DMS53 treated with DMSO at 0.1 percent for 48 hours (cell line): Measurements from ENCODE around the gene ITGB3.

Experiments
- DNase-seq: peaks from one replicate; lab custom pipeline; 2025; ENCODE audit not compliant: unreplicated experiment; lab: John Stamatoyannopoulos, UW

ITGB3 gene

DNA sequence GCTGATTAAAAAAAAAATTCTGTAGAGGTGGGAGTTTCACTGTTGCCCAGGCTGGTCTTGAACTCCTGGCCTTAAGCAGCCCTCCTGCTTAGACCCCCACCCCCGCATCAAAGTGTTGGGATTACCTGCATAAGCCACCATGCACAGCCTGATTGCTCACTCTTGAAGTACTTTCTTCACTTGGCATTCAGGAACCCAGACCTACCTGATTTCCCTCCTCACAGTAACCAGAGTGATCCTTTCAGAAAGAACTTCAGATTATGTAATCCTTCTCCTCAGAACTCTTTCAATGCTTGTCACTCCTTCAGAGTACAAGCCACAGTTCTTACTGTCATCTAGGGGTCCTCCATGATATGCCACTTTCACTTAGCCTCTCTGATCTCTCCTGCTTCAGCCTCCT, 71.5 kb downstream of the ITGB3 start:
- no peak for DNase-seq

GRCh38 chr17:47330548-47330947, 76.9 kb downstream of the ITGB3 start:
- no peak for DNase-seq

DNA sequence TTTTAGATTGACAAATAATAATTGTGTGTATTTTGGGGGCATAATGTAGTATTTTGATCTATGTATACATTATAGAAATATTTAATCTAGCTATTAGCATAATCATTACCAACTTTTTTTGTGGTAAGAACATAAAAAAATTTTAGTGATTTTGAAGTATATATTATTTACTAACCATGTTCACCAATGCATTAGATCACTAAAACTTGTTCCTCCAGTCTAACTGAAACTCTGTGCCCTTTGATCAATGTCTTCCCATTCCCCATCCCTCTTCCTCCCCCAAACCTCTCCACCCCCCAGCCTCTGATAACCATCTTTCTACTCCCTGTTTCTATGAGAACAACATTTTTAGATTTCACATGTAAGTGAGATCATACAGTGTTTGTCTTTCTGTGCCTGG, 78.7 kb downstream of the ITGB3 start:
- no peak for DNase-seq

- DNase-seq = no peak
These were observed 81.7 kb downstream of the ITGB3 start for GRCh38 chr17:47335101-47335936.

- no peak for DNase-seq
These were observed 84.4 kb downstream of the ITGB3 start for GRCh38 chr17:47338026-47338425.

GRCh38 chr17:47352848-47353247, 99.2 kb downstream of the ITGB3 start:
- DNase-seq = no peak

- DNase-seq = no peak
These were observed 105.0 kb downstream of the ITGB3 start for GRCh38 chr17:47358652-47359051.
